ENCODE data around the gene MAP3K4.
"Not testable (repeated sequence)": the region's sequence is repeated elsewhere in the genome, so short reads cannot be mapped to it uniquely, and the experiment has no call there.

The MAP3K4 gene

DNA sequence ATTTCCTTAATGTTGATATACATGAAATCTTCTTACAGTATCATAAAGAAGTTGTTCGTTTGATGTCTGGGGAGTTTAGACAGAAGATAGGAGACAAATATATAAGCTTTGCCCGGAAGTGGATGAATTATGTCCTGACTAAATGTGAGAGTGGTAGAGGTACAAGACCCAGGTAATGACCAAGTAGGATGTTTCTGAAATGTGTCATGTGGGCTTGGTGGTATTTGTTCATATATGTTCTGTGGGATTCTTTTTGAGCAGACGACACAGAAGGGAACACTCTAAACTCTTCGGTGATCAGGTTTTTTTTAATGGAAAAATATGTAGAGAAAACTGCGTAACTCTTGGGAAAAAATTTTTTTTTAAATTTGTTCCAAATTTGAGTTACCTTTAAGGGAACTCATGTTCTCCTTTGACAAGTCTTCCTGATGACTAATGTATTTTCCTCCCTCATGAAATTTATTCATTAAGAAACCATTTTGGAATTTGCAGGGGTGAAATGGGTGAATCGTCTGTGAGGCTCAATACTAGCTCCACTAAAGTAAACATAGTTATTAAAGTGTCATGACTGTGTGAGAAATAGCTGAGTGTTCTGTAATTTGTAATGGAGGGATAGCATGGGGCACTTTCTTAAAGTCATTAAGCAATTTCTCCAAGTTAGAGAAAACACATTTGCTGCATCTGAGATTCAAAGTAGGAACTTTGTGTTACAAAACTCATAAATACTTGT lies 100.6 kb downstream of the MAP3K4 start:
- DNase-seq: no peak

- no peak for DNase-seq
Observed at GRCh38 chr6:161094955-161095354, 103.4 kb downstream of the MAP3K4 start.

GRCh38 chr6:161095916-161096315 lies 104.3 kb downstream of the MAP3K4 start:
- no peak for DNase-seq

GRCh38 chr6:161100072-161100471 lies 108.5 kb downstream of the MAP3K4 start:
- no peak for DNase-seq

DNA sequence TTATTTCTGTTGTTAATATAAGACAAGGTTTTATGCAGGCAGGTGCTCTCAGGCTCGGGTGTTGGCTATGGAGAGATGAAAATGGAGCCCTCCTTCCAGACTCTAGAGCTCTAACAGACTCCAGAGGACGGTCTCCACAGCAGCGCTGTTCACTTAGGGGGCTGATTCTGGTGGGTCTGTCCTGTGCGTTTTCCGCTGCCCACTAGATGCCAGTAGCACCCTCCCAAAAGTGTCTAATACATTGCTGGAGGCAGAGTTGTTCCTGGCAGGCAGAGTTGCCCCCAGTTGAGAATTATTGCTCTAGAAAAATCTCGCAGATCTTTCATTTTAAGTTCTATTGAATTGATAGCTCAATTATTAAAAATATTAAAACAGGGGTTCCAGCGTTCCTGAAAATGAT lies 109.9 kb downstream of the MAP3K4 start:
- no peak for DNase-seq

GRCh38 chr6:161103475-161103874 lies 111.9 kb downstream of the MAP3K4 start:
- DNase-seq: no peak

DNA sequence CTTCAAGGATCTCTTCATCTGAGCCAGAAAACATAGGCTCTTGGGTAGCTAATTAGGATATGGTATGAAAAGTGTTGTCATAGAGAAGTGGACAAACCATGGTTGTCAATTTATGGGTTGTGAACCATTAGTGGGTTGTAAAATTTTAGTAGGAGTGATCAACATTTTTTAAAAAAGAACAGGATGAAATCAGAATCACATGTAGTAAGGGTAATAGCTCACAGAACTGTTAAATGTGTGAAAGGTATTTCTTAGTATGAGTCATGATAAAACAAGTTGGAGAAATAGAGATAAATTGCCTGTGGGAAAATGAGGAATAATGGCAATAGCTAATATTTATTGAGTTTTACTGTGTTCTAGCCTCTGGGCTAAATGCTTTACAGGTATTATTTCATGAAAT lies 113.4 kb downstream of the MAP3K4 start:
- no peak for DNase-seq

- DNase-seq: no peak
Observed at GRCh38 chr6:161105408-161105807, 113.8 kb downstream of the MAP3K4 start.

DNA sequence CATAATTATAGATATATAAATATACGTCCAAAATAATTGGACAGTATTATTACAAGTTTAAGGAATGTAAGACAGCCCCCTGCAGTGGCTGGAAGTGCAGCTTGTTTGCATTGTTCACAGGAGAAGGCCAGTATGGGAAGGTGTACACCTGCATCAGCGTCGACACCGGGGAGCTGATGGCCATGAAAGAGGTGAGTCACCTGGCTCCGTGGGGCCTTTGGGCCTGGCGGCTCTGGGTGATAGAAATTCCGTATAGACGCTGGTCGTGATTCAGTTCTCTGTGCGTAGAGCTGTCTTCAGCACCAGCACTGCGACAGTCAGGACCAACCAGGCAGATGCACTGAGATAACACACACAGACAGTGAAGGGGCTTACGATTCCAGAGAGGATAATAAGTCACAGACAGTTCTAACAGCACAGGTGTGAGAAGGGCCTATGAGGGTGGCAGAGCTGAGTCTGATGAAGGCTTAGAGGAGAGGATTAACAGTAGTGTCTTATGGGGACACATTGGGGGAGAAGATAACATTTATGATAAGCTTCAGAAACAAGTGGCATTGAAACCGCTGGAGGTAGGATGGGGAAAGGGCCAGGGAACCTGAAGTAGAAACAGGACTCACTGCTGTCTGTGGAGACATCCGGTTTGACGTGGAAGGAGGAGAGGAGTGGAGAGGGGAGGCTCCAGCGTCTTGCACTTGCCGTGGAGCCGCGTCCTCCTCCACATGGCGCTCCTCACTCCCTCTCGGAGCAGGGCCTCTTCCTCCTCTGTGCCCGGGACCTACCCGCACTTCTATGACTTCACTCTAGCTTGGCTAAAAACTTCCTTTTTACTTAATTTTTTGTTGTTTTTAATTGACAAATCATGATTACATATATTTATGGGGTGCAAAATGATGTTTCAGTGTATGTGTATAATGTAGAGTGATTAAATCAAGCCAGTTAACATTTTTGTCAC lies 116.5 kb downstream of the MAP3K4 start:
- no peak for DNase-seq

GRCh38 chr6:161108916-161109315 lies 117.3 kb downstream of the MAP3K4 start:
- no peak for DNase-seq

- no peak for DNase-seq
Observed at GRCh38 chr6:161109366-161109765, 117.8 kb downstream of the MAP3K4 start.

DNA sequence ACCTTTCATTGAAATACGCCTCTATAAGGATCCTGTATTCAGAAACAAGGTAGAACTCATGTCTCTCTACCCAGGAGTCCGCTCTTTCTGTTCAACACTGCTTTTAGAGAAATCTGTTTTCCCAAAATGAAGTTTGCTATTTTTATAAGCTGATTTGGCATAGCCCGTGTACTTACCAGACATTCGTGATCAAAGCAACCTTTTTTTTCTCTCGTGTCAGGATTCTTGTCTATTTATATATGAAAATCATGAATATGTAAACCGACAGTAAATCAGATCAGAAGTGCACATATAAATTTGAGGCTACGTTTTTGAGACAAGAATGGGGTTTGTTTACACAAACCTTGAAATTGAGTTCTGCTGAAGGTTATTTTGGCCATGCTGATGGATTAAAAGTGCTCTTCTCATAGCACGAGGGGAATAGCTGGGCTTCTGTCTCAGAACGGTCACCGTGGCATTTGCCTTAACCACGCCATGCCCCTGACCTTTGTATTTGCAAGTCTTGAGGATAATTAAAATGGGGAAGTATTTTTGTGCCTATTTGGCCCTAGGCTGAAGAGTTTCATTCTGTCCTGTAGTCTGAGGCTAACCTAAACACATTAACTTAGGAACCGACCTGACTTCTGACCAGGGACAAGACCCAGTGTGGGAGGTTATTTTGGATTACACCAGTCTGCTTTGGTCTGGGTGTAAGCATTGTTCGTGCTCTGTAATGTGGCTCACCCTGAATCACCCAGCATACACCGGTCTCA lies 118.6 kb downstream of the MAP3K4 start:
- no peak for DNase-seq

- DNase-seq: no peak
Observed at GRCh38 chr6:161111261-161111660, 119.7 kb downstream of the MAP3K4 start.

DNA sequence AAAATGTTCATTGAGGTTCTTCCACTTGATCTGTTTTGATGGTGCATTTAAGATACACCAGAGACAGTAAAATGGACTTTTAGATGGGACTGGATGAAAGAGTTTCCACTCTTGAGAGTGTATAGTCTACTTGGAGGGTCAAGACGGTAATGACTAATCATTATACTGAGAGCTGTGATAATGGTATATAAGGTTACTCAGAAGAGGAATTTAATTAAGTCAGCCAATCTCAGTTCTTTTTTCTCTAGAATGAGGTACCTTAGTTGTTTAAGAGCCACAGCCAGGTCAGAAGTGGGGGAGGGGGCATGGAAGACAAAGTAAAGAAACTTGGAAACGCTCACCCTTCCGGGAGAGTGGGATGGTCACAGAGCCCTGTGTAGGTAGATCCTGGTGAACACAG lies 123.9 kb downstream of the MAP3K4 start:
- DNase-seq: no peak

- DNase-seq: no peak
Observed at GRCh38 chr6:161116554-161116953, 125.0 kb downstream of the MAP3K4 start.

- DNase-seq: no peak
Observed at GRCh38 chr6:161117308-161117707, 125.7 kb downstream of the MAP3K4 start.

GRCh38 chr6:161117942-161118341 lies 126.4 kb downstream of the MAP3K4 start:
- no peak for DNase-seq

GRCh38 chr6:161123319-161123718 lies 131.8 kb downstream of the MAP3K4 start:
- not testable (repeated sequence) for DNase-seq

DNA sequence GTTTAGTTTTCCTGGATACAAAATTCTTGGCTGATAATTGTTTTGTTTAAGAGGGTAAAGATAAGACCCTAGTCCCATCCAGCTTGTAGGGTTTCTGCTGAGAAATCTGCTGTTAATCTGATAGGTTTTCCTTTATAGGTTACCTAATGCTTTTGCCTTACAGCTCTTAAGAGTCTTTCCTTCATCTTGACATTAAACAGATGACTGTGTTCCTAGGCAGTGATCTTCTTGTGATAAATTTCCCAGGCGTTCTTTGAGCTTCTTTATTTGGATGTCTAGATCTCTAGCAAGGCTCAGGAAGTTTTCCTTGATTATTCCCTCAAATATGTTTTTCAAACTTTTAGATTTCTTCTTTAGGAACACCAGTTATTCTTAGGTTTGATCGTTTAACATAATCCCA lies 134.0 kb downstream of the MAP3K4 start:
- DNase-seq: no peak

GRCh38 chr6:161127071-161127740 lies 135.6 kb downstream of the MAP3K4 start:
- no peak for DNase-seq

DNA sequence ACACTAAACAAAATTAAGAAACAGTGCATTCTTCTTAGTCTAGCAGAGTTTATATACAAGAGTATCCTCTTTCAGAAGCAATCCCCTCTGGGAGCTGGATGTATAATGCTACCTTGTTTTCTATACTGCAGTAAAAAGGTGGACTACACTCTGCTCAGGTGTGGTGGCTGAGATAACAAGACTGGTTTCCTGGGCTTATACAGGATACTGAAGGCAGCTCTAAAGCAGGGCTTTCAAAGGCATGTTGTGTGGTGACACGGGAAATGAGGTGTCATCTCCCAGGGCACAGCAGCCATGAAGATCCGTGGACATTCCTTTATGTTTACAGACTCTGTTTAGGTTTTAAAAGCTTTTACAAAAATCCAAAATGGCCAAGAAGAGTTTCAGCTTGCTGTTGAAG lies 136.7 kb downstream of the MAP3K4 start:
- no peak for DNase-seq

DNA sequence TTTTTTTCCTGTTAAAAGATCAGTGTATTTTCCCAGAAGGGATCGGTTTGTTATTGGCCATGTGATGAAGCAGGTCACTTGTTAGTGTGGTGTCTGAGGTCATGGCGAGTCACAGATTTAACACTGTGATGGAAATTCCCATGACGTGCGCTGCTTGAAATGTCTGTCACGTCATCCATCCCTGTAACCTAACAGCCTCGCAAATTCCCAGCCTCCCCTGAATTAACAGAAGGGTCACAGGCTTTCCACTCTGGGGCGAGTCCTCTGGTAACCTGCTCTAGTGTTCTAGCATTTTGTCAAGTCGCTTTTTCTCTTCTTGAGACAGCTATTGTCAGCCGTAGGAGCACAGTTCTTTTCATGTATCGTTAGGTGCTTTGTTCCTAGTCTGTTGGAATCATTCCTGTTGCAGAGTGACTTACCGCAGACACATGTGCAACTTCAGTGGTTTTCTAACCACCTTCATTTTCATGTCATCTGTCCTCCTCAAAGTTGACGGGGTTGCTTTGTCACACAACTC lies 137.2 kb downstream of the MAP3K4 start:
- DNase-seq: no peak

DNA sequence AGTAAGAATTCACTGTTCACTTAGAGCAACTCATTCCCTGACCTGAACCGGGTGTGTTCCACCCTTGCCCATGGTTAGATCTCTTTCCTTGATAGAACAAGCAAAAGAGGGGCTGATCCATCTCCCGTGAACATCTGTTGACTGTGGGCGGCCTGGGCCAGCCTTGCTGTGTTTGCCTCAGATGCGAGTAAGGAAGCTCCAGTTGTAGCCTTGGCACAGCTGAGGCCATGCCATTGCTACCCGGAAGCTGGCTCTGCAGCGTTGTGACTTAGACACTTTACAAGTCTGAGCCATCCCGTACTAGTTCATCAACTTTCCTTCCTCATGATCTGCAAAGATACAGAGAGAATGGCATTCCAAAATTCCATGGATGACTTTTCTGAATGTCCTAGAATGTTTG lies 139.0 kb downstream of the MAP3K4 start:
- DNase-seq: no peak
